Memory B cell (primary cell): ENCODE measurements around the gene CCAR1.
"Not testable (repeated sequence)": the region's sequence is repeated elsewhere in the genome, so short reads cannot be mapped to it uniquely, and the experiment has no call there.

Experiments used
- ATAC-seq: fragments of 150-1000 bp; cut with Tn5 transposase; 2 replicates; pipeline ENCODE4 v1.10.0; 2021; ENCODE audit warnings: low read depth, mild to moderate bottlenecking, moderate library complexity
- DNase-seq, 2 donors: peaks; one replicate each; pipeline ENCODE4 v3.0.0; 2022; ENCODE audit warnings: low spot score in 2 of 2
- H3K27ac Mint-ChIP-seq: one replicate; pipeline ENCODE4 v1.8.0; 2022; ENCODE audit warnings: mild to moderate bottlenecking, moderate library complexity, mixed read lengths
- H3K27me3 Mint-ChIP-seq: one replicate; pipeline ENCODE4 v1.8.0; 2022; ENCODE audit warnings: mixed read lengths
- H3K36me3 Mint-ChIP-seq: one replicate; pipeline ENCODE4 v1.8.0; 2022; ENCODE audit warnings: mild to moderate bottlenecking, mixed read lengths
- H3K4me1 Mint-ChIP-seq: one replicate; pipeline ENCODE4 v1.8.0; 2022; ENCODE audit warnings: mixed read lengths
- H3K4me3 Mint-ChIP-seq: one replicate; pipeline ENCODE4 v1.8.0; 2022; ENCODE audit warnings: mild to moderate bottlenecking, moderate library complexity, mixed read lengths
- H3K9me3 Mint-ChIP-seq: one replicate; pipeline ENCODE4 v1.8.0; 2022; ENCODE audit warnings: mixed read lengths

The CCAR1 gene

GRCh38 chr10:68792115-68792514 is 71.1 kb downstream of the CCAR1 start:
- no peak overlapping the region for H3K4me3 Mint-ChIP-seq
- H3K36me3 Mint-ChIP-seq = peaks cover 17% of the 10 kb centered on the region
- DNase-seq = no peak
- no peaks in the 10 kb centered on the region for H3K9me3 Mint-ChIP-seq
- H3K27me3 Mint-ChIP-seq = no peaks in the 10 kb centered on the region
- H3K27ac Mint-ChIP-seq = no peak overlapping the region
- no peaks in the 10 kb centered on the region for H3K4me1 Mint-ChIP-seq
- ATAC-seq = no peak

- H3K4me1 Mint-ChIP-seq = no peaks in the 10 kb centered on the region
Measured at GRCh38 chr10:68795886-68796532, 75.0 kb downstream of the CCAR1 start.

DNA sequence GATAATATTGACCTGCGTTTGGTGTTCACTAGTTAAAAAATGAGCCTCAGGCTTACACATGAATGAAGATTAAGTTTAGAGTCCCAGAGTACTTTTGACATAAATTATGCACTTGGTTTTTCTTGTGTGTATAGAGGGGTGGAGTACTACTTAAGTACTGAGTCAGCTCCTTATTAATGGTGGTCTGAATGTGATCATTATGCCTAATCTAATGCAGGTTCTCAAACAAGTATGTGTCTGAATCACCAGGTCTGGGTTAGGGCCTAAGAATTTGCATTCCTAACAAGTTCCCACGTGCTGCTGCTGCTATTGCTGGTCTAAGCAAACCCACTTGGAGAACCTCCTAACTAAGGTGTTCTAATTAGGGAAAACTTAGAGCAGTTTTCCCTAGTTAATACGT is 75.6 kb downstream of the CCAR1 start:
- H3K27ac Mint-ChIP-seq = no peak overlapping the region
- no peaks in the 10 kb centered on the region for H3K4me1 Mint-ChIP-seq
- DNase-seq (no peak), ATAC-seq (no peak)
- no peaks in the 10 kb centered on the region for H3K9me3 Mint-ChIP-seq
- no peaks in the 10 kb centered on the region for H3K27me3 Mint-ChIP-seq
- peaks cover 10% of the 10 kb centered on the region for H3K36me3 Mint-ChIP-seq
- no peak overlapping the region for H3K4me3 Mint-ChIP-seq

More at GRCh38 chr10:68795886-68796532, 75.0 kb downstream of the CCAR1 start:
- DNase-seq (no peak), ATAC-seq (no peak)
- Mint-ChIP-seq H3K9me3 (no peaks in the 10 kb centered on the region), H3K4me3 (no peak overlapping the region), H3K27me3 (no peaks in the 10 kb centered on the region), H3K27ac (no peak overlapping the region), H3K36me3 (peaks cover 11% of the 10 kb centered on the region)

DNA sequence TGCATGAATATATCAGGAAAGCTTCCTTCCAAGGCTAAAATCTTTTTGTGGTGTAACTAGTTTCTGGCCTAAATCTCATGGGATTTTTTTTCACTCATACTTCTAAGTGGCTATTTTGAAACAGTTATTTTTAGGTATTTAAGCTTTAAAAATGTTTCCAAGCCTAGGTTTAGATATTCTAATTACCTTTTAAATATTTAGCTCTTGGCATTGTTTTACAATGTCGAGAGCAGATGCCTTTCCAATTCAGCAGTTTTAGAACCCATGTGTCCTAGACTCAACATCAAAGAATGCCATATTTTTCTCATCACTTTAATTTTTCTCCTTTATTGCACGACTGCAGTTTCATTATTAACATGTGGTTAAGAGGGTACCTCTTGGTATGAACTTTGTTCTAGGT is 79.2 kb downstream of the CCAR1 start:
- no peak for DNase-seq
- ATAC-seq = no peak
- no peak overlapping the region for H3K4me3 Mint-ChIP-seq
- H3K27me3 Mint-ChIP-seq = no peaks in the 10 kb centered on the region
- H3K27ac Mint-ChIP-seq = no peak overlapping the region
- H3K9me3 Mint-ChIP-seq = no peaks in the 10 kb centered on the region
- H3K36me3 Mint-ChIP-seq = peaks cover 2% of the 10 kb centered on the region
- no peaks in the 10 kb centered on the region for H3K4me1 Mint-ChIP-seq

- Mint-ChIP-seq H3K27ac (no peak overlapping the region), H3K27me3 (no peaks in the 10 kb centered on the region), H3K9me3 (no peaks in the 10 kb centered on the region), H3K4me3 (no peak overlapping the region), H3K4me1 (no peaks in the 10 kb centered on the region), H3K36me3 (no peaks in the 10 kb centered on the region)
- DNase-seq = no peak
- ATAC-seq = no peak
Measured at GRCh38 chr10:68804692-68805091, 83.7 kb downstream of the CCAR1 start.

GRCh38 chr10:68810830-68811229 is 89.8 kb downstream of the CCAR1 start:
- H3K36me3 Mint-ChIP-seq, ATAC-seq, DNase-seq, H3K4me1 Mint-ChIP-seq, H3K4me3 Mint-ChIP-seq, H3K9me3 Mint-ChIP-seq, H3K27ac Mint-ChIP-seq, H3K27me3 Mint-ChIP-seq: not testable (repeated sequence)

- Mint-ChIP-seq H3K27ac (no peak overlapping the region), H3K36me3 (no peaks in the 10 kb centered on the region), H3K27me3 (no peaks in the 10 kb centered on the region), H3K4me3 (no peak overlapping the region), H3K9me3 (no peaks in the 10 kb centered on the region), H3K4me1 (no peaks in the 10 kb centered on the region)
- ATAC-seq = no peak
- DNase-seq = no peak
Measured at GRCh38 chr10:68811314-68812009, 90.4 kb downstream of the CCAR1 start.

GRCh38 chr10:68812420-68812819 is 91.4 kb downstream of the CCAR1 start:
- Mint-ChIP-seq H3K4me1 (no peaks in the 10 kb centered on the region), H3K27me3 (no peaks in the 10 kb centered on the region), H3K36me3 (no peaks in the 10 kb centered on the region), H3K27ac (no peak overlapping the region), H3K4me3 (no peak overlapping the region), H3K9me3 (no peaks in the 10 kb centered on the region)
- DNase-seq = no peak
- no peak for ATAC-seq

DNA sequence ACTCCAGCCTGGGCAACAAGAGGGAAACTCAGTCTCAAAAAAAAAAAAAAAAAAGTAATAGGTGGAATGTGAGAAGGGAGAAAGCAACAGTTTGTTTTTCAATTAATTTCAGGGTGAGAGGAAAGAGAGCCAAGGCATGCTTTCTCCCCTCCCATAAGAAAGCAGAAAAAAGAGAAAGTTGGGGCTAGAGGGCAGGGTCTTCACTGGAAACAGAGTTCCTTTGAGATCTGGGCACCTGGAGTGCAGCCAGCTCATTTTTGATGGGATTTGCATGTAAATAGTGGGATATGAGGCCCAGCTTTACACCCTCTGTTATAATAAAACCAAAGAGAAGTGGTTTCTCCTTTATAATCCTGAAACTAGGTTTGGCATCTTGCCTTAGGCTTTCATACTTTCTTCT is 92.5 kb downstream of the CCAR1 start:
- Mint-ChIP-seq H3K27me3 (no peaks in the 10 kb centered on the region), H3K4me3 (no peak overlapping the region), H3K9me3 (no peaks in the 10 kb centered on the region), H3K4me1 (no peaks in the 10 kb centered on the region), H3K36me3 (no peaks in the 10 kb centered on the region), H3K27ac (no peak overlapping the region)
- ATAC-seq = no peak
- no peak for DNase-seq

DNA sequence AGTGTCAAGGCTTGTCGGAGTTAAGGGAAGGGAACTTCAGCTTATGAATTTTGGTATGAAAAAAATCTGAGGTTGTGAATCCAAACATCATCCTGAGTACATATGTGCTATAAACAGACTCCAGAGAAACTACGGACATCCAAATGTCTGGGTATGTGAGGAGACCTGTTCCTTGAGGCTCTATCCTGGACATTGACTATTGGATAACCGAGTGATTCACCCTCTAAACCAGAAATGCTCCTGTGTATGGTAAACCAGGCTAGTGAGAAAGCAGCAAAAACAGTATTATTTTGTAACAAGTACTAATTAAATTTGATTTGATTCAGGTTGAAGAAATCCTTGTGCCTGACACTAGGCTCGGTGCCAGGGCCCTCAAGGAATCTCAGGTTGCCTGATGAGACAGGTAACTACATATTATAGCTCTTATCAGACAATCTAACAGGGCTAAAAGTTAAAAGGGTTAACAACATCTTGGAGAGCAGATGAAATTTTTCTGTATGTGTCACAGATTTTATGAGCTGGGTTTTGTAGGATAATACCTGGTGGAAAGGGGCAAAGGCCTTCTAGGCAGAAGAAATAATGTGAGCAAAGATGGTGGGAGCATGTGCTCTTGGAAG is 95.9 kb downstream of the CCAR1 start:
- ATAC-seq (no peak), DNase-seq (no peak)
- no peak overlapping the region for H3K27ac Mint-ChIP-seq
- no peaks in the 10 kb centered on the region for H3K9me3 Mint-ChIP-seq
- H3K36me3 Mint-ChIP-seq = no peaks in the 10 kb centered on the region
- no peaks in the 10 kb centered on the region for H3K27me3 Mint-ChIP-seq
- H3K4me3 Mint-ChIP-seq = no peak overlapping the region
- H3K4me1 Mint-ChIP-seq = no peaks in the 10 kb centered on the region

GRCh38 chr10:68820359-68820758 is 99.3 kb downstream of the CCAR1 start:
- DNase-seq, H3K27ac Mint-ChIP-seq, H3K4me3 Mint-ChIP-seq, H3K4me1 Mint-ChIP-seq, H3K27me3 Mint-ChIP-seq, H3K9me3 Mint-ChIP-seq, ATAC-seq, H3K36me3 Mint-ChIP-seq: not testable (repeated sequence)

DNA sequence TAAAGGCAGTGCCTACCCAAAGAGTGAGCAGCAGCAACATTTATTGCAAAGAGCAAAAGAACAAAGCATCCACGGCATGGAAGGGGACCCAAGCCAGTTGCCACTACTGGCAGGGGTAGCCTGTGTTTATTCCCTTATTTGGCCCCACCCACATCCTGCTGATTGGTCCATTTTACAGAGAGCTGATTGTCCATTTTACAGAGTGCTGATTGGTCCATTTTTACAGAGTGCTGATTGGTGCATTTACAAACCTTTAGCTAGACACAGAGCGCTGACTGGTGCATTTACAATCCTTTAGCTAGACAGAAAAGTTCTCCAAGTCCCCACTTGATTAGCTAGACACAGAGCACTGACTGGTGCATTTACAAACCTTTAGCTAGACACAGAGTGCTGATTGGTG is 101.6 kb downstream of the CCAR1 start:
- not testable (repeated sequence) for H3K4me1 Mint-ChIP-seq, H3K27ac Mint-ChIP-seq, H3K27me3 Mint-ChIP-seq, H3K36me3 Mint-ChIP-seq, H3K9me3 Mint-ChIP-seq, DNase-seq, ATAC-seq, H3K4me3 Mint-ChIP-seq

- Mint-ChIP-seq H3K27me3 (peaks cover 3% of the 10 kb centered on the region), H3K4me1 (no peaks in the 10 kb centered on the region), H3K9me3 (no peaks in the 10 kb centered on the region), H3K4me3 (peak within 1 kb of the TSS; percentile 76), H3K27ac (no peak within 1 kb of the TSS), H3K36me3 (no peaks in the 10 kb centered on the region)
- DNase-seq (peak; percentile 39 to 57), ATAC-seq (peak; percentile 65)
Measured at GRCh38 chr10:68826764-68827591, 105.9 kb downstream of the CCAR1 start, which contains the start of gene STOX1. Gene STOX1 (plus strand): TSS chr10:68827531. CDS start chr10:68827624, 93 bp downstream.

DNA sequence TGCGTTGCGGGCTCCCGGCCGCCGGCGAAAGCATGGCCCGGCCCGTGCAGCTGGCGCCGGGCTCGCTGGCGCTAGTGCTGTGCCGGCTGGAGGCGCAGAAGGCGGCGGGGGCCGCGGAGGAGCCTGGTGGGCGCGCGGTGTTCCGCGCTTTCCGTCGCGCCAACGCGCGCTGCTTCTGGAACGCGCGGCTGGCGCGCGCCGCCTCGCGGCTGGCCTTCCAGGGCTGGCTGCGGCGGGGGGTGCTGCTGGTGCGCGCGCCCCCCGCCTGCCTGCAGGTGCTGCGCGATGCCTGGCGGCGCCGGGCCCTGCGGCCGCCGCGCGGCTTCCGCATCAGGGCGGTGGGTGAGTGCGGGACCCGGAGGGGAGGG is 106.5 kb downstream of the CCAR1 start:
- not testable (repeated sequence) for H3K27ac Mint-ChIP-seq, H3K9me3 Mint-ChIP-seq, H3K27me3 Mint-ChIP-seq, H3K36me3 Mint-ChIP-seq, DNase-seq, H3K4me1 Mint-ChIP-seq, H3K4me3 Mint-ChIP-seq
- ATAC-seq = peak; percentile 60
